CD14-positive monocyte (primary cell): ENCODE measurements around the gene AQP7. TPM values are rescaled to one million over a fixed set of nuclear protein-coding genes. Genes with fewer than 3 reads are reported as not detected.

Experiments used
- DNase-seq, 3 donors: peaks; one replicate each; pipeline ENCODE4 v3.0.0-alpha.2; 2011 to 2022
- H2AFZ ChIP-seq: 2 replicates; pipeline ENCODE4 v1.6.0; 2012; ENCODE audit warnings: mild to moderate bottlenecking, low read depth, low read length, inconsistent platforms; ENCODE audit not compliant: insufficient read depth, poor library complexity, severe bottlenecking
- H3K27ac ChIP-seq, 2 donors: 1 replicate in 1 of 2; 2 replicates in 1 of 2; pipeline ENCODE4 v1.5.1; 2012 to 2013; ENCODE audit warnings: low read length in 2 of 2, control low read depth in 1 of 2, inconsistent platforms in 1 of 2, low read depth in 1 of 2, mild to moderate bottlenecking in 1 of 2
- H3K27me3 ChIP-seq, 2 donors: one replicate each; pipeline versions ENCODE4 v1.6.0 to v1.6.1; 2011 to 2013; ENCODE audit warnings: low read length in 2 of 2; ENCODE audit not compliant: control insufficient read depth in 2 of 2, insufficient read depth in 2 of 2
- H3K36me3 ChIP-seq, 2 donors: replicated peaks in 1 of 2; 1 replicate in 1 of 2; 2 replicates in 1 of 2; pipeline versions ENCODE4 v1.5.1 to v1.6.1; 2012 to 2013; ENCODE audit warnings: low read length in 2 of 2, control low read depth in 1 of 2, inconsistent platforms in 1 of 2, mild to moderate bottlenecking in 1 of 2; ENCODE audit not compliant: insufficient read depth in 2 of 2, control insufficient read depth in 1 of 2
- H3K4me1 ChIP-seq, 2 donors: 1 replicate in 1 of 2; 2 replicates in 1 of 2; pipeline versions ENCODE4 v1.5.1 to v1.6.1; 2012 to 2013; ENCODE audit warnings: low read length in 2 of 2, control low read depth in 1 of 2, inconsistent platforms in 1 of 2, mild to moderate bottlenecking in 1 of 2, moderate library complexity in 1 of 2; ENCODE audit not compliant: insufficient read depth in 2 of 2, control insufficient read depth in 1 of 2
- H3K4me2 ChIP-seq: replicated peaks from 2 replicates; pipeline ENCODE3; 2012; ENCODE audit warnings: low read length, moderate library complexity, mild to moderate bottlenecking; ENCODE audit not compliant: poor library complexity, severe bottlenecking; ENCODE audit errors: extremely low read depth
- H3K4me3 ChIP-seq, 3 experiments: fragments of 200-600 bp in 1 of 3; sonication (generic) in 1 of 3; replicated peaks in 1 of 3; 1 replicate in 2 of 3; 2 replicates in 1 of 3; pipeline ENCODE4 v1.5.1; 2011 to 2013; ENCODE audit warnings: low read length in 3 of 3, mild to moderate bottlenecking in 3 of 3, control low read depth in 2 of 3, low read depth in 2 of 3, inconsistent platforms in 1 of 3, moderate library complexity in 1 of 3
- H3K79me2 ChIP-seq: 2 replicates; pipeline ENCODE4 v1.6.0; 2012; ENCODE audit warnings: mild to moderate bottlenecking, control low read depth, inconsistent platforms, low read length, moderate library complexity; ENCODE audit not compliant: insufficient read depth
- H3K9ac ChIP-seq: 2 replicates; pipeline ENCODE4 v1.6.0; 2017; ENCODE audit warnings: low read length, mild to moderate bottlenecking; ENCODE audit not compliant: insufficient read depth, poor library complexity, severe bottlenecking
- H3K9me3 ChIP-seq, 2 donors: replicated peaks in 1 of 2; 1 replicate in 1 of 2; 2 replicates in 1 of 2; pipeline versions ENCODE4 v1.5.1 to v1.6.1; 2012 to 2013; ENCODE audit warnings: low read length in 2 of 2, control low read depth in 1 of 2; ENCODE audit not compliant: control insufficient read depth in 1 of 2, insufficient read depth in 1 of 2
- H4K20me1 ChIP-seq: 2 replicates; pipeline ENCODE4 v1.6.0; 2012; ENCODE audit warnings: mild to moderate bottlenecking, low read length, control low read depth, moderate library complexity; ENCODE audit not compliant: insufficient read depth
- H3K27ac Mint-ChIP-seq, 7 donors: one replicate each; pipeline ENCODE4 v1.8.0; 2020; ENCODE audit warnings: mild to moderate bottlenecking in 7 of 7, mixed read lengths in 7 of 7, moderate library complexity in 6 of 7, inconsistent platforms in 2 of 7
- H3K27me3 Mint-ChIP-seq, 3 donors: one replicate each; pipeline ENCODE4 v1.8.0; 2021 to 2022; ENCODE audit warnings: low read depth in 3 of 3, mild to moderate bottlenecking in 3 of 3, mixed read lengths in 3 of 3, moderate library complexity in 3 of 3, inconsistent platforms in 1 of 3
- H3K36me3 Mint-ChIP-seq, 2 donors: one replicate each; pipeline ENCODE4 v1.8.0; 2020; ENCODE audit warnings: mixed read lengths in 2 of 2, inconsistent platforms in 1 of 2, mild to moderate bottlenecking in 1 of 2
- H3K4me1 Mint-ChIP-seq: one replicate; pipeline ENCODE4 v1.8.0; 2020; ENCODE audit warnings: mild to moderate bottlenecking, mixed read lengths
- H3K4me3 Mint-ChIP-seq, 2 donors: one replicate each; pipeline ENCODE4 v1.8.0; 2020; ENCODE audit warnings: mild to moderate bottlenecking in 2 of 2, mixed read lengths in 2 of 2, moderate library complexity in 1 of 2
- H3K9me3 Mint-ChIP-seq, 7 donors: one replicate each; pipeline ENCODE4 v1.8.0; 2020 to 2022; ENCODE audit warnings: mixed read lengths in 7 of 7, mild to moderate bottlenecking in 6 of 7, moderate library complexity in 6 of 7, inconsistent platforms in 2 of 7
- CTCF ChIP-seq: fragments of 200-600 bp; IDR thresholded peaks from one replicate; pipeline ENCODE4 v1.8.0; 2022; ENCODE audit warnings: antibody characterized with exemption, mild to moderate bottlenecking
- WGBS: methylation state at CpG from one replicate; pipeline ENCODE4 v1.1.5; 2013; ENCODE audit warnings: missing lambda C conversion rate; ENCODE audit not compliant: insufficient coverage; 5-methylcytosine and 5-hydroxymethylcytosine counted together
- intact Hi-C, 2 donors: fragments of 100-400 bp; cut with micrococcal nuclease; formaldehyde crosslinking; loops; one replicate each; pipeline versions ENCODE4 v1.15.0 to v1.15.1; 2023
- polyA plus RNA-seq, 3 donors: library from polyadenylated mRNA; depleted of rRNA in 1 of 3; unstranded in 2 of 3; stranded (reverse) in 1 of 3; fragments of 300-500 nt in 2 of 3; fragments of >200 nt in 1 of 3; fragmentation: Illumina TruSeq in 2 of 3; gene quantifications; 1 replicate in 2 of 3; 2 replicates in 1 of 3; pipeline ENCODE4 v1.2.3, GENCODE V29; 2012 to 2021

Gene AQP7
- polyA plus RNA-seq, 3 donors, result not detected

GRCh38 chr9:33375238-33375840, 27.0 kb downstream of the AQP7 start:
- Mint-ChIP-seq H3K36me3 (peaks cover 19 to 23% of the 10 kb centered on the region in 2 donors), H3K4me3 (peak overlapping the region; percentile 40 to 79), H3K27me3 (peaks cover 0 to 3% (median 0%) of the 10 kb centered on the region in 3 donors), H3K27ac (peak overlapping the region in 6 of 7 donors; percentile 26 to 73 (median 45)), H3K9me3 (peaks cover 0 to 2% (median 0%) of the 10 kb centered on the region in 7 donors), H3K4me1 (peaks cover 20% of the 10 kb centered on the region)
- Histone ChIP-seq H4K20me1 (no peaks in the 10 kb centered on the region), H3K4me1 (peaks cover 5 to 8% of the 10 kb centered on the region in 2 donors), H3K36me3 (peaks cover 21 to 29% of the 10 kb centered on the region in 2 donors), H3K79me2 (no peaks in the 10 kb centered on the region), H3K4me3 (peak overlapping the region in 1 of 3 experiments; percentile 40), H3K4me2 (peak overlapping the region; percentile 47), H3K27ac (no peak overlapping the region), H2AFZ (peak overlapping the region; percentile 54), H3K9me3 (no peaks in the 10 kb centered on the region), H3K27me3 (no peaks in the 10 kb centered on the region), H3K9ac (no peak overlapping the region)
- no peak for DNase-seq
- intact Hi-C loops, result no loop called here
- WGBS, result 42% methylated on average over 11 of the region's 15 CpGs
- peak; percentile 51 for TF ChIP-seq CTCF

- Histone ChIP-seq H2AFZ (peak overlapping the region; percentile 54), H3K36me3 (peaks cover 27 to 35% of the 10 kb centered on the region in 2 donors), H4K20me1 (no peaks in the 10 kb centered on the region), H3K79me2 (no peaks in the 10 kb centered on the region), H3K4me2 (peak overlapping the region; percentile 47), H3K4me1 (peaks cover 5 to 8% of the 10 kb centered on the region in 2 donors), H3K9ac (no peak overlapping the region), H3K27me3 (no peaks in the 10 kb centered on the region), H3K27ac (no peak overlapping the region), H3K9me3 (no peaks in the 10 kb centered on the region), H3K4me3 (peak overlapping the region in 1 of 3 experiments; percentile 40)
- Mint-ChIP-seq H3K9me3 (peaks cover 0 to 2% (median 0%) of the 10 kb centered on the region in 7 donors), H3K27me3 (peaks cover 0 to 3% (median 0%) of the 10 kb centered on the region in 3 donors), H3K4me1 (peaks cover 20% of the 10 kb centered on the region), H3K27ac (peak overlapping the region in 1 of 7 donors; percentile 73), H3K4me3 (peak overlapping the region; percentile 40 to 79), H3K36me3 (peaks cover 25 to 29% of the 10 kb centered on the region in 2 donors)
- DNase-seq, result peak; percentile 34 to 59 (median 59)
- TF ChIP-seq CTCF, result peak; percentile 90
- intact Hi-C loops, result no loop called here
- 83% methylated on average over 1 of the region's 6 CpGs for WGBS
These were observed 27.6 kb downstream of the AQP7 start for GRCh38 chr9:33374634-33375237.
